Activated CD4-positive, alpha-beta T cell treated with anti-CD3 and anti-CD28 coated beads, Interleukin-2, amount 50 U/mL, for 24 hours (primary cell): ENCODE data around the gene VAMP8.
"Not testable (repeated sequence)": the region's sequence is repeated elsewhere in the genome, so short reads cannot be mapped to it uniquely, and the experiment has no call there.

ENCODE experiments used
- DNase-seq, 2 donors: peaks; one replicate each; pipeline ENCODE4 v3.0.0-alpha.2; 2020; ENCODE audit warnings: low read depth in 1 of 2, low spot score in 1 of 2

Gene VAMP8

DNA sequence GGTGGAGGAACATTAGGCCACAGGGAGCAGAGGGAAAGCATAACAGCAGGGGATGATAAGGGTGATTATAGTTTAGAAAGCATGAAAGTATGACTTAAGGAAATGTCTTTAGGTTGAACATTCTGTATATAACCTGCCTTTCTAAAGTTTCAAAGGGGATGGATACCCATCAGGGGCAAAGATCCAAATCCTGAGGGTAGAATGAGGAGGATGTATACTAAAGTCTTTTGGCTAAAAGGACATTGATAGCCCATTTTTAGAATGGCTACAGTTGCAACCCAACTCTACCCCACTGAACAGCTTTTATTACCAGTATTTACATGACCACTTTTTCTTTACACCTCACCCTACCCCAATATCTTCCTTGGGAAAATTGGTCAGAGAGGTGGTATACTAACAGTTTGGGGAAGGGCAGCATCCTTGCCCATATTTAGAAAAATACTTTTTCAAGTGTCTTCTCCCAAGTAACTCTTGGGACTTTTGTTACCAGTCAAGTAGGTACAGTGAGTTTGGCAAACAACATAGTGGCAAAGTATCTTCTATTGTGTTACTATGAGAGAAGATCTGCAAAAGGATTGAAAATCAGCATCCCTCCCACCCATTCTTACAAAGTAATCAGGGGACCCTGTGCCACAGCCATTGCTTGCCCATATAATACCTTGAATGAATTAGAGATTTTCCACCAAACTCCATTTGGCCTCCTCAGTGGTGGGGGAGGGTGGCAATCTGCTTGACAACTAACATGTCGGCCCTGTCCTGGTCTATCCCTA, 30.1 kb upstream of the VAMP8 start:
- no peak for DNase-seq

GRCh38 chr2:85547859-85548607, 29.4 kb upstream of the VAMP8 start:
- DNase-seq: no peak

DNA sequence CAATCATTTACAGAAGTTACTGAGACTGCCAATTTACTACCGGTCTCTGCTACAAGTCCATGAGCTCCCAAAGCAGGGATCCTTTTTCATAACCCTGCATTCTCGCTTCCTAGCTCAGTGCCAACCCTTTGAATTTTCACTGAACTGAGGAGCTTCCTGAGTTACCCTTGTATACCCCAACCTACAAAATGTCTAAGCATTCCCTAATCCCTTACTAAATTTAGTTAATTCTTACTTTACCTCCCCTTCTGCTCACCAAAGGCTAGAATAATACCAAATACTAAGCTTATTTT, 28.8 kb upstream of the VAMP8 start:
- DNase-seq: no peak

- no peak for DNase-seq
Observed at GRCh38 chr2:85549095-85549494, 28.3 kb upstream of the VAMP8 start.

DNA sequence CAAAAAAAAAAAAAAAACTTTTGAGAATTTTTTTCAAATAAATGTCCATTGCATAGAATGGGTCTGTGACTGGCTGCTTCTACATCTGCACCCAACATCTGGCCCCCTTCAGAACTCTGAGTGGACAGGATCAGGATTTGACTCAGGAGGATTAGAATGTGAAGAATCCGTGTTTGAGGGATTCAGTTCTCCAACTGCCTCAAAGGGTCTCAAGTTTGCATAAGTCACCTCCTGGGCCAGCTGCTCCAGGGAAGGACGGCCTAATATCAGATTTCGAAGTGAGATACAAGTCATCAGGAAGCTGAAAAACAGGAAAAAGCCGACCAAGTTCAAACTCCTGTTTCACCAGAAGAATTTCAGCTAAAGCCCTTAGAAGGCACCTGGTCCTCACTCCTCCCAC, 27.6 kb upstream of the VAMP8 start:
- DNase-seq: no peak

- DNase-seq: no peak
Observed at GRCh38 chr2:85550486-85550885, 26.9 kb upstream of the VAMP8 start.

- peak; percentile 76 to 83 for DNase-seq
Observed at GRCh38 chr2:85551698-85552678, 25.4 kb upstream of the VAMP8 start.

DNA sequence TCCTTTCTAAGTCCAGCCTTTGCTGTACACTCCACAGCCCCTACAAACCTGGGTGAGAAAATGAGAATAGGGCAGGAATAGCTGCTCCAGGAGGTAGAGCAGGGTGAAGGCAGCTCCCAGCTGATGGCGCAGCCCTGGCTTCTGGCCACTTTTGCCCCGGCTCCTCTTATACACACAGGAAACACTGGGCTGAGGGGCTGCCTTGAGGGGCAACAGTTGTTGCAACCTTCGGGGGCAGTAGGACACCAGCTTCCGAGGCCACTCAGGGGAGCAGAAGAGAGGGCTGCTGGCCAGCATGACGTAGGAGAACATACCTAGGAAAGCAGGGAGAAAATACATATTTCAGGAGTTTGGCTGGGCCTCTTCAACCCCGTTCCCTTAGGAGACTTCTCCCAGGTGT, 24.2 kb upstream of the VAMP8 start:
- DNase-seq: no peak

DNA sequence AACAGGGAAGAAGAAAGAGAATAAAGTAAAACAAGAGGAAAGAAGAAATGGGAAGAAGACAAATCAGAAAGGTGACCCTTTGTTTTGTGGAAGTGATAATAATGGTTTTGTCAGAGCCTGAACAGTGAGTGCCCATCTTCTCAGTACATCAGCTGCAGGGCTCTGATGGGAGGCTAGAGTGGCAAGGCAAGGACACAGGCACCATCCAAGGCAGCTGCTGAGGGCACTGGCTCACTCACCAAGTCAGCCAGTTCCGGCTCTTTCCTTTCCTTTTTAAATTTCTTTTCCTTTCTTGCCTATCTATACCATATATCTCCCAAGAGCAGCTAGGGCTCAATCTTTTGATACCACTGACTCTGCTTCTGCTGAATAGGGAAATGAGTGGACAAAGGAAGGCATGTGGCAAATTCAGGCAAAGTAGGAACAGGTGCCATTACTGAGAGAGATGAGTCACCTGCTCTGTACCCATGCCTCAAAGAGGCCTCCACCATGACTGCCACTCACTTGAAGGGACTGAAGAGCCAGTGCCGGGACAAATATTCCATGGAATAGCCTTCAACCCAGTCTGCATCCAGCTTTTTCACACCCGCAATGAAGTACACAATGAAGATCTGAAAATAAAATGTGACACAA, 22.3 kb upstream of the VAMP8 start:
- DNase-seq: no peak

DNA sequence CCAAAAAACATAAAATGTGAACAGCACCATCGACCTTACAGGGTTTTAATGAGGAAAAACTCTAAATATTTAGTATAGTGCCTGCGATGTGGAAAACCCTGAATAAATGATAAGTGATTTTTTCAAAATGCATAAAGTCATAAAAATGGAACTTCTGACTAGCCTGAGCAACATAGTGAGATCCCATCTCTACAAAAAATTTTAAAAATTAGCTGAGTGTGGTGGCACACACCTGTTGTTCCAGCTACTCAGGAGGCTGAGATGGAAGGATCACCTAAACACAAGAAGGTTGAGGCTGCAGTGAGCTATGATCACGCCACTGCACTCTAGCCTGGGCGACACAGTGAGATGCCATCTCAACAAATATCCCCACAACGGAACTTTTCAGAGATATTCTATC, 20.3 kb upstream of the VAMP8 start:
- no peak for DNase-seq

GRCh38 chr2:85558160-85558559, 19.2 kb upstream of the VAMP8 start:
- DNase-seq: no peak

DNA sequence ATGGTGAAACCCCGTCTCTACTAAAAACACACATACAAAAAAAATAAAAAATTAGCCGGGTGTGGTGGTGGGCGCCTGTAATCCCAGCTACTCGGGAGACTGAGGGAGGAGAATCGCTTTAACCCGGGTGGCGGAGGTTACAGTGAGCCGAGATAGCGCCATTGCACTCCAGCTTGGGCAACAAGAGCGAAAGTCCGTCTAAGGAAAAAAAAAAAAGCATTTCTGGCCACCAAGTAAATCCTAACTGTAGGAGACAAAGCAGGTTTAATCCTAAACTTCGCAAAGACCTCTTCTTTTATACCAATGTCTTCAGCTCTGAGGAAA, 17.0 kb upstream of the VAMP8 start:
- DNase-seq: not testable (repeated sequence)

DNA sequence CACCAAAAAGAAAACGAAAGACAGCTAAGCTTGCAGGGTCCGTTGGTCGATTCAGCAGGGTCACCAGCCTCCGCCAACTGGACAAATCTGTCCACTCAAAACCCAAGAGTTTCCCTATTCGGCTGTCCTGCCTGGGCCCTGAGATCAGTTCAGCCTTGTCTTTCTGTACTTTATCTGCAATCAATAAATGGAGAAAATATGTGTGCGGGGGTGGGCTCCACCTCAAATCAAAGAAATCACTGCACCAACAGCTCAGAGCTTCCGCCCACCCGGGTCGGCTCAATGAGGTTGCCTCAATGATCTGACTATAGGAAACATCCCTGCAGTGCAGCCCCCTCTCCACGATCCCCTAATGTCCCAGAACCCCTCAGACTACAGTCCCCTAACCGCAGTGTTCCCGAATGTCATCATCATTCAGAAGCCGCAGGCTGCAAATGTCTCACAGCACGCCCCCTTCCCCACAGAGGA, 16.5 kb upstream of the VAMP8 start:
- no peak for DNase-seq

GRCh38 chr2:85561280-85562212, 15.8 kb upstream of the VAMP8 start, which contains the start of gene GGCX:
TSS of gene GGCX (minus strand) at chr2:85561493. CDS start at chr2:85561428, 65 bp downstream.
- peak; percentile 88 to 91 for DNase-seq

DNA sequence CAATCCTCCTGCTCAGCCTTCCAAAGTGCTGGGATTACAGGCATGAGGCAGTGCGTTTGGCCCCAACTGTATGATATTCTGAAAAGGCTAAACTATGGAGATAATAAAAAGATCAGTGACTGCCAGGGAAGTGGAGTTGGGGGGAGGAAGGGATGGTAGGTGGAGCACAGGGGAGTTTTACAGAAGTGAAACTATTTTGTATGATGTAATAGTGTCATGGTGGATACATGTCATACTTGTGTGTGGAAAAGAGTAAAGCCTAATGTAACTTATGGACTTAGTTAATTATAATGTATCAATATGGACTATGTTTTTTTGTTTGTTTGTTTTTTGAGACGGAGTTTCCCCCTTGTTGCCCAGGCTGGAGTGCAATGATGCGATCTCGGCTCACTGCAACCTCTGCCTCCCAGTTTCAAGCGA, 13.2 kb upstream of the VAMP8 start:
- no peak for DNase-seq

DNA sequence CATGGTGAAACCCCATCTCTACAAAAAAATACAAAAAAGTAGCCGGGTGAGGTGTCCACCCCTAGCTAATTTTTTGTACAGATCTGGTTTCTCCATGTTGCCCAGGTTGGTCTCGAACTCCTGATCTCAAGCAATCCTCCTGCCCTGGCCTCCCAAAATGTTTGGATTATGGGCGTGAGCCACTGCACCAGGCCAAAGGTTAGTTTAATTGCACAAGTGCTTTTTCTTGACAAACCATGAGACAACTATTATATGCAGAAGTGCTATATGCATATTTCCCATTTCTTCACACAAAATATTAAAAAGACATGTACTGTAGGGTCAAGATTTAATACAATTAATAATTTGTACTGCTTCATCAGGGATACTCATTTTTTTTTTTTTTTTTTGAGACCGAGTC, 11.1 kb upstream of the VAMP8 start:
- DNase-seq: no peak

GRCh38 chr2:85575739-85576138, 1.6 kb upstream of the VAMP8 start:
- DNase-seq: no peak

GRCh38 chr2:85577063-85577385, 362 bp upstream of the VAMP8 start:
- DNase-seq: no peak

- no peak for DNase-seq
Observed at GRCh38 chr2:85578243-85579180, 1.1 kb downstream of the VAMP8 start.
